ENCODE measurements around the gene EYS.

DNA sequence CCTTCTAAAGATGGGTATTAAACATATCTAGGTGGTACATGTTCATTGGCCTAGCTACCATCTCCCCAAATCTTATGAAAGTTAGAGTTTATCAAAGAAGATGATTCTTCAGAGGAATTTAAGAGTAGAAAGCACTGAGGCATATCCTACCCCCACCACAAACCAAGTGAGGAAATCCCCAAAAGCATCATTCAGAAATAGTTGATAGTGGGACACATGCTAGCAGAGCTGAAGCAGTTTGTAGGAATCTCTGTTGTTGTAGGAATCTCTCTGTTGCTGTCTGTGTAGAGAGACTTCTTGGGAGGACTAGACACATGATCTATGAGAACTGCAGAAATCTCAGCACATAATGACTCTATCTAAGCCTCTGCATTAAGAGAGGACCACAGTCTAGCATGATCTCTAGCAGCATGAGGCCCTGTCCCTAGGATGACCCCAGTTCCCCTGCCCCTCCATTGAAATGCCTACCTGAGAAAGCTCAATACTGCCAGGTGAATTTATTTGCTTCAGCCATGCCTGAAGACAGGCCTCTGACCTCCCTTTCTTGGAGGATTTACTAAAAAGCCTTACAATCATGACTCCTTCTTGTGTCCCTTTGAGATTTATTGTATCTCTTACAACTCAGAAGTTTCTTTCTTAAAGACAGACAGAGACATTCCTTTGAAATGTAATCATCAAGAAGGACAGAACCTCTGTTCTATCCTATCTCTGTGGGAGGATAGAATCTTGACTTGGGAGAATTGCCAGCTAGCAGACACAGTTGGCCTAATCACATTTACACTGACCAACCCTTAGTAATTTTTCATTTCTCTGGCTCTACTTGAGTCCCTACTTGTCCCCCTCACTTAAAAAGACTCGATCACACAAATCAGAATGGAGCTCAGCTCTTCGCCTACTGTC is 1489.1 kb downstream of the EYS start:
- TF ChIP-seq GATA2 (IDR thresholded peaks at IDR 0.05; ENCODE audit: low read depth, low read length) (no peak), GATA3 (IDR thresholded peaks at IDR 0.05; ENCODE audit: low read depth, low read length) (no peak)

Measured in SH-SY5Y (cell line).